Panc1 (cell line): ENCODE data around the gene SLC2A11. TPM values are rescaled to one million over a fixed set of nuclear protein-coding genes. Genes with fewer than 3 reads are reported as not detected.

Source experiments
- ATAC-seq: fragments of 200-7000 bp; cut with Tn5 transposase; 2 replicates; pipeline ENCODE4 v1.9.1; 2020; ENCODE audit warnings: mild to moderate bottlenecking, moderate library complexity
- BruUV-seq: library from RNA; stranded (reverse); fragments of 400-500 nt; replicated peaks from 2 replicates; lab custom pipeline; 2021; lab: Mats Ljungman, UMichigan
- CTCF ChIA-PET: fragments of 300-600 bp; sonication (Branson Sonifier 250); formaldehyde crosslinking; loops from one replicate; lab custom pipeline; 2022; ENCODE audit warnings: antibody characterized with exemption; lab: Charles Lee
- POLR2A ChIA-PET: fragments of 300-600 bp; sonication (Branson Sonifier 250); formaldehyde crosslinking; loops from one replicate; lab custom pipeline; 2022; ENCODE audit warnings: antibody characterized with exemption; lab: Charles Lee
- DNase-seq: peaks from one replicate; pipeline ENCODE4 v3.0.0-alpha.2; 2010; ENCODE audit warnings: low read depth, low spot score
- H3K27ac ChIP-seq: 2 replicates; pipeline ENCODE4 v1.5.1; 2011; ENCODE audit warnings: mild to moderate bottlenecking, low read length, inconsistent platforms
- H3K27me3 ChIP-seq: fragments of 200-500 bp; sonication (Bioruptor generic); 2 replicates; pipeline ENCODE4 v1.6.0; 2014; ENCODE audit warnings: low read length, inconsistent platforms; ENCODE audit not compliant: control insufficient read depth, insufficient read depth
- H3K36me3 ChIP-seq: fragments of 200-500 bp; sonication (Bioruptor generic); 2 replicates; pipeline ENCODE4 v1.5.1; 2014; ENCODE audit warnings: inconsistent platforms, mild to moderate bottlenecking, low read length, moderate library complexity; ENCODE audit not compliant: control insufficient read depth, insufficient read depth
- H3K4me1 ChIP-seq: 2 replicates; pipeline ENCODE4 v1.5.1; 2011; ENCODE audit warnings: inconsistent platforms, mild to moderate bottlenecking, low read length, moderate library complexity; ENCODE audit not compliant: control insufficient read depth, insufficient read depth
- H3K4me3 ChIP-seq, 2 experiments: 2 replicates each; pipeline ENCODE4 v1.5.1; 2011 to 2012; ENCODE audit warnings: low read depth in 2 of 2, low read length in 2 of 2, mild to moderate bottlenecking in 2 of 2, inconsistent platforms in 1 of 2, moderate library complexity in 1 of 2
- H3K9me3 ChIP-seq: fragments of 200-500 bp; sonication (Bioruptor generic); 2 replicates; pipeline ENCODE4 v1.5.1; 2014; ENCODE audit warnings: low read depth, mild to moderate bottlenecking, inconsistent platforms, low read length, moderate library complexity; ENCODE audit not compliant: control insufficient read depth, insufficient read depth
- CTCF ChIP-seq: fragments of 450-650 bp; IDR thresholded peaks from 2 replicates; pipeline ENCODE4 v1.5.1; 2017; ENCODE audit warnings: mild to moderate bottlenecking
- POLR2AphosphoS5 ChIP-seq: IDR thresholded peaks from 2 replicates; pipeline ENCODE4 v1.6.1; 2012; ENCODE audit warnings: mild to moderate bottlenecking, low read depth, low read length, moderate library complexity
- SIN3A ChIP-seq: IDR thresholded peaks from 2 replicates; pipeline ENCODE4 v1.6.1; 2012; ENCODE audit warnings: low read depth, mild to moderate bottlenecking, low read length, moderate library complexity, borderline replicate concordance; ENCODE audit not compliant: insufficient read depth
- TCF7L2 ChIP-seq: IDR thresholded peaks from 2 replicates; pipeline ENCODE4 v1.6.1; 2011; ENCODE audit warnings: mild to moderate bottlenecking, low read depth, low read length, inconsistent platforms
- in situ Hi-C: cut with HindIII; loops from 2 replicates; pipeline ENCODE4 v1.10.0; 2016; ENCODE audit warnings: low sequenced_read_pairs, low pct_unique_long_range_greater_than_20kb
- intact Hi-C: fragments of 100-400 bp; cut with micrococcal nuclease; formaldehyde crosslinking; loops from one replicate; pipeline ENCODE4 v1.10.0; 2022; ENCODE audit not compliant: unreplicated experiment
- total RNA-seq: library from RNA; stranded (reverse); gene quantifications from one replicate; pipeline ENCODE4 v1.2.1, GENCODE V29; 2021; ENCODE audit not compliant: unreplicated experiment
- TF ChIP-seq, protein P1 (sequence below), 2 experiments: IDR thresholded peaks; 2 replicates each; pipeline ENCODE4 v1.6.1; 2011 to 2012; ENCODE audit warnings: low read depth in 2 of 2, control low read depth in 1 of 2, low read length in 1 of 2, mild to moderate bottlenecking in 1 of 2, moderate library complexity in 1 of 2; ENCODE audit not compliant: insufficient read depth in 1 of 2

Gene SLC2A11
- total RNA-seq, 1 experiment from 2014 or later = 33.8 TPM

DNA sequence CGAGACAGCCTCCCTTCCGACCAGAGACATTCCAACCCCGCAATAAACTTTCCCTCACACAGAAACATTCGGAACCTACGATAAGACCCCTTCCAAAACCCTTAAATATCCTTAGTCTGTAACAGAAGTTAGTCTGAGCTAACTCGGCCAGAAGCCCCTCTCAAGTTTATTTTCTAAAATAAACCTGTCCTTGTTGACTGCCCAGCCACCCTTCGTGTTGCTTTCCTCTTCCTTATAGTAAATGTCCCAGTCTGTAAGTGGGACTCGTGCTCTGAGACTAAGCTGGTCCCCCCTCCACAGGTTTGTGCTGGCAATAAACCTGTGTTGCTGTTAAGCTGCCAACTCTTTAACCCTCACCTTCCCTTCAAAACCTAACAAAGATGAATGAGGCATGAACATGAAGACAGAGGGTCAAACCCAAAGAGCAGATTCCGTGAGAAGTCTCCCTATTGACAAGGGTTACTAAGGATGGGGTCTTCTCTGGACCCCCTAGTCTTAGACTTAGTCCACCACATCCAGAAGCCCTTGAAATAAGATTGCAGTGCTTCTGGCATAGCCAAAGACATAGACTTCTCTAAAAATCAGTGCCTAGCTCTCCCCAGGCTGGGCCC lies 54.7 kb downstream of the SLC2A11 start:
- ATAC-seq (no peak), DNase-seq (no peak)
- intact Hi-C loops (no loop called here), in situ Hi-C loops (no loop called here)
- Histone ChIP-seq H3K36me3 (no peaks in the 10 kb centered on the region), H3K27me3 (no peaks in the 10 kb centered on the region), H3K4me1 (no peaks in the 10 kb centered on the region; the same call in 1 of the 2 replicates), H3K4me3 (no peak overlapping the region), H3K27ac (no peak overlapping the region), H3K9me3 (no peaks in the 10 kb centered on the region)
- TF ChIP-seq, protein P1, sequence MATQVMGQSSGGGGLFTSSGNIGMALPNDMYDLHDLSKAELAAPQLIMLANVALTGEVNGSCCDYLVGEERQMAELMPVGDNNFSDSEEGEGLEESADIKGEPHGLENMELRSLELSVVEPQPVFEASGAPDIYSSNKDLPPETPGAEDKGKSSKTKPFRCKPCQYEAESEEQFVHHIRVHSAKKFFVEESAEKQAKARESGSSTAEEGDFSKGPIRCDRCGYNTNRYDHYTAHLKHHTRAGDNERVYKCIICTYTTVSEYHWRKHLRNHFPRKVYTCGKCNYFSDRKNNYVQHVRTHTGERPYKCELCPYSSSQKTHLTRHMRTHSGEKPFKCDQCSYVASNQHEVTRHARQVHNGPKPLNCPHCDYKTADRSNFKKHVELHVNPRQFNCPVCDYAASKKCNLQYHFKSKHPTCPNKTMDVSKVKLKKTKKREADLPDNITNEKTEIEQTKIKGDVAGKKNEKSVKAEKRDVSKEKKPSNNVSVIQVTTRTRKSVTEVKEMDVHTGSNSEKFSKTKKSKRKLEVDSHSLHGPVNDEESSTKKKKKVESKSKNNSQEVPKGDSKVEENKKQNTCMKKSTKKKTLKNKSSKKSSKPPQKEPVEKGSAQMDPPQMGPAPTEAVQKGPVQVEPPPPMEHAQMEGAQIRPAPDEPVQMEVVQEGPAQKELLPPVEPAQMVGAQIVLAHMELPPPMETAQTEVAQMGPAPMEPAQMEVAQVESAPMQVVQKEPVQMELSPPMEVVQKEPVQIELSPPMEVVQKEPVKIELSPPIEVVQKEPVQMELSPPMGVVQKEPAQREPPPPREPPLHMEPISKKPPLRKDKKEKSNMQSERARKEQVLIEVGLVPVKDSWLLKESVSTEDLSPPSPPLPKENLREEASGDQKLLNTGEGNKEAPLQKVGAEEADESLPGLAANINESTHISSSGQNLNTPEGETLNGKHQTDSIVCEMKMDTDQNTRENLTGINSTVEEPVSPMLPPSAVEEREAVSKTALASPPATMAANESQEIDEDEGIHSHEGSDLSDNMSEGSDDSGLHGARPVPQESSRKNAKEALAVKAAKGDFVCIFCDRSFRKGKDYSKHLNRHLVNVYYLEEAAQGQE (IDR thresholded peaks at IDR 0.05; ENCODE audit: insufficient read depth in 1 of 2, low read depth in 2 of 2, low read length in 1 of 2) = no peak
- no peak for TF ChIP-seq POLR2AphosphoS5
- TF ChIP-seq TCF7L2 = no peak
- TF ChIP-seq SIN3A = no peak
- TF ChIP-seq CTCF = no peak
- no TSS peak for BruUV-seq
- ChIA-PET POLR2A (no interaction called here), CTCF (no interaction called here)

GRCh38 chr22:23913306-23913660 lies 55.6 kb downstream of the SLC2A11 start:
- ChIA-PET POLR2A (no interaction called here), CTCF (interaction anchor here (1.0 kb wide), 1 partner anchor 19 kb away, joined by 3 read pairs; the partner anchor contains the start of gene MIF)
- no peak for TF ChIP-seq SIN3A
- no peak for TF ChIP-seq POLR2AphosphoS5
- TF ChIP-seq, protein P1 (IDR thresholded peaks at IDR 0.05; ENCODE audit: insufficient read depth in 1 of 2, low read depth in 2 of 2, low read length in 1 of 2) = no peak
- no peak for TF ChIP-seq TCF7L2
- no peak for TF ChIP-seq CTCF
- in situ Hi-C loops = no loop called here
- H3K36me3 ChIP-seq = no peaks in the 10 kb centered on the region
- peak overlapping the region; percentile 57 to 70 for H3K4me3 ChIP-seq
- H3K27me3 ChIP-seq = no peaks in the 10 kb centered on the region
- no TSS peak for BruUV-seq
- H3K4me1 ChIP-seq = no peaks in the 10 kb centered on the region; the same call in 1 of the 2 replicates
- no peaks in the 10 kb centered on the region for H3K9me3 ChIP-seq
- intact Hi-C loops = no loop called here
- peak overlapping the region; percentile 91 for H3K27ac ChIP-seq
- DNase-seq = no peak
- no peak for ATAC-seq
